Calu3 (cell line): ENCODE measurements around the gene CAP2. TPM values are rescaled to one million over a fixed set of nuclear protein-coding genes. Genes with fewer than 3 reads are reported as not detected.
"Not testable (repeated sequence)": the region's sequence is repeated elsewhere in the genome, so short reads cannot be mapped to it uniquely, and the experiment has no call there.

Experiments used
- BruUV-seq: library from RNA; stranded (reverse); fragments of 400-500 nt; replicated peaks from 2 replicates; lab custom pipeline; 2021; lab: Mats Ljungman, UMichigan
- CTCF ChIA-PET: fragments of 300-600 bp; sonication (Branson Sonifier 250); formaldehyde crosslinking; loops from one replicate; lab custom pipeline; 2022; ENCODE audit warnings: antibody characterized with exemption; lab: Charles Lee
- DNase-seq: peaks from one replicate; pipeline ENCODE4 v3.0.0; 2022
- H3K27ac Mint-ChIP-seq: one replicate; pipeline ENCODE4 v1.8.0; 2022; ENCODE audit warnings: mixed read lengths; ENCODE audit not compliant: unreplicated experiment
- H3K27me3 Mint-ChIP-seq: one replicate; pipeline ENCODE4 v1.8.0; 2022; ENCODE audit warnings: mixed read lengths; ENCODE audit not compliant: unreplicated experiment
- H3K36me3 Mint-ChIP-seq: one replicate; pipeline ENCODE4 v1.8.0; 2022; ENCODE audit warnings: mild to moderate bottlenecking, moderate library complexity, mixed read lengths; ENCODE audit not compliant: insufficient read depth, unreplicated experiment
- H3K4me1 Mint-ChIP-seq: one replicate; pipeline ENCODE4 v1.8.0; 2022; ENCODE audit warnings: mild to moderate bottlenecking, low read depth, mixed read lengths; ENCODE audit not compliant: unreplicated experiment
- H3K4me3 Mint-ChIP-seq: one replicate; pipeline ENCODE4 v1.8.0; 2022; ENCODE audit warnings: mild to moderate bottlenecking, low read depth, moderate library complexity, mixed read lengths; ENCODE audit not compliant: unreplicated experiment
- H3K9me3 Mint-ChIP-seq: one replicate; pipeline ENCODE4 v1.8.0; 2022; ENCODE audit warnings: low read depth, mixed read lengths; ENCODE audit not compliant: unreplicated experiment
- CTCF ChIP-seq: fragments of 200-600 bp; IDR thresholded peaks from one replicate; pipeline ENCODE4 v1.8.0; 2022; ENCODE audit warnings: antibody characterized with exemption; ENCODE audit not compliant: unreplicated experiment
- intact Hi-C: fragments of 100-400 bp; cut with micrococcal nuclease; formaldehyde crosslinking; loops from one replicate; pipeline ENCODE4 v1.10.0; 2022; ENCODE audit not compliant: unreplicated experiment
- total RNA-seq: library from RNA; stranded (reverse); gene quantifications from 2 replicates; pipeline ENCODE4 v1.2.3, GENCODE V29; 2022

CAP2 gene
- total RNA-seq, 1 experiment from 2014 or later, result 15.7 TPM

- Mint-ChIP-seq H3K27me3 (no peaks in the 10 kb centered on the region), H3K36me3 (peaks cover 4% of the 10 kb centered on the region), H3K4me3 (no peak overlapping the region), H3K27ac (no peak overlapping the region), H3K4me1 (no peaks in the 10 kb centered on the region), H3K9me3 (no peaks in the 10 kb centered on the region)
- TF ChIP-seq CTCF, result no peak
- BruUV-seq, result no TSS peak
- intact Hi-C loops, result no loop called here
- no peak for DNase-seq
- CTCF ChIA-PET, result no interaction called here
Observed at GRCh38 chr6:17432356-17432755, 39.0 kb downstream of the CAP2 start.

DNA sequence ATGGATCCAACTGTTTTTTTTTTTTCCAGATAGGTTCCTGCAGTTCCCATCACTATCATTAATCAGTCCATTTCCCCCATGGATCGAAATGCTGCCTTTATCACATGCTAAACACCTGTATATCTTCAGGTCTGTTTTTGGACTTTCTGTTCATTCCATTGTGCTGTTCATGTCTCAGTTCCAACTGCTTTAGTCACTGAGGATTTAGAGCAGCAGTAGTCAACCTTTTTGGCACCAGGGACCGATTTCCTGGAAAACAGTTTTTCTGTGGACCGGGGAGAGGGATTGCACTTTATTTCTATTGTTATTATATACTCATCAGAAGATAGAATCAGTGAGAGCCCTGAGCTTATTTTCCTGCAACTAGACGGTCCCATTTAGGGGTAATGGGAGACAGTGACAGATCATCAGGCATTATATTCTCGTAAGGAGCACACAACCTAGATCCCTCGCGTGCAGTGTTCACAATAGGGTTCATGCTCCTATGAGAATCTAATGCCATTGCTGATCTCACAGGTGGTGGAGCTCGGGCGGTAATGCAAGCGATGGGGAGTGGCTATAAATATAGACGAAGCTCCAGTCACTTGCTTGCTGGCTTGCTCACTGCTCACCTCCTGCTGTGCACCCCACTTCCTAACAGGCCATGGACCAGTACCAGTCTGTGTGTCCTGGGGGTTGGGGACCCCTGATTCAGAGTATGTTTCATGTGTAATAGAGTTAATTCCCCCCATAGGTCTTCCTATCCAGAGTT is 46.0 kb downstream of the CAP2 start:
- peaks cover 4% of the 10 kb centered on the region for H3K36me3 Mint-ChIP-seq

GRCh38 chr6:17440811-17441210 is 47.4 kb downstream of the CAP2 start:
- BruUV-seq, H3K36me3 Mint-ChIP-seq, H3K4me1 Mint-ChIP-seq, intact Hi-C loops, H3K9me3 Mint-ChIP-seq, H3K27me3 Mint-ChIP-seq, H3K27ac Mint-ChIP-seq, DNase-seq, H3K4me3 Mint-ChIP-seq: not testable (repeated sequence)
- CTCF ChIA-PET, result interaction anchor here (0.6 kb wide), 1 partner anchor 671 kb away, joined by 7 read pairs; no protein-coding TSS in a partner anchor

More for the DNA sequence above, 46.0 kb downstream of the CAP2 start:
- intact Hi-C loops, result no loop called here
- CTCF ChIA-PET, result no interaction called here
- TF ChIP-seq CTCF, result no peak
- Mint-ChIP-seq H3K4me3 (no peak overlapping the region), H3K9me3 (no peaks in the 10 kb centered on the region), H3K27me3 (no peaks in the 10 kb centered on the region), H3K27ac (no peak overlapping the region), H3K4me1 (no peaks in the 10 kb centered on the region)
- no TSS peak for BruUV-seq
- DNase-seq, result no peak

- no peak for TF ChIP-seq CTCF
- no peaks in the 10 kb centered on the region for H3K9me3 Mint-ChIP-seq
- no TSS peak for BruUV-seq
- no peaks in the 10 kb centered on the region for H3K27me3 Mint-ChIP-seq
- H3K4me1 Mint-ChIP-seq, result no peaks in the 10 kb centered on the region
- intact Hi-C loops, result no loop called here
- no peak overlapping the region for H3K4me3 Mint-ChIP-seq
- no peak overlapping the region for H3K27ac Mint-ChIP-seq
- DNase-seq, result no peak
- CTCF ChIA-PET, result no interaction called here
- peaks cover 2% of the 10 kb centered on the region for H3K36me3 Mint-ChIP-seq
Observed at GRCh38 chr6:17442196-17442595, 48.8 kb downstream of the CAP2 start.

DNA sequence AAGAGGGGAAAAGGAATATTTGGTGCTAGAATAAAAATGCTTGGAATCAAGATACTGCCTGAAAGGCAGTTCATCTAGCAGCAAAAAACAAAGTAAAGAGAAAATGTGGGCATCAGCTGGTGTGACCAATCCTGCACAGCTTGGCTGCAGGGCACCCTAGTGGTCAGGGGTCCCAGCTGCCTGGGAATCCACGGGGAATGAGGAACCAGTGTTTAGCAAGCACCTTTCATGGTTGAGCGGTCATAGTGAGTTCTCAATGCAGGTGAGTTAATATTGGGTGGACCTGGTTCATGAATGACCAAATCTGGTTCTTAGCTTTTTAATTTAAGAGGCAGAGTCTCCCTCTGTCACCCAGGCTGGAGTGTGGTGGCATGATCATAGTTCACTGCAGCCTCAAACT is 53.3 kb downstream of the CAP2 start:
- DNase-seq, result no peak
- intact Hi-C loops, result no loop called here
- Mint-ChIP-seq H3K4me1 (no peaks in the 10 kb centered on the region), H3K9me3 (no peaks in the 10 kb centered on the region), H3K36me3 (no peaks in the 10 kb centered on the region), H3K27me3 (no peaks in the 10 kb centered on the region), H3K4me3 (no peak overlapping the region), H3K27ac (no peak overlapping the region)
- no TSS peak for BruUV-seq
- CTCF ChIA-PET, result no interaction called here
- TF ChIP-seq CTCF, result no peak
